GM12878 (cell line): ENCODE measurements around the gene SP4. TPM values are rescaled to one million over a fixed set of nuclear protein-coding genes. Genes with fewer than 3 reads are reported as not detected.

Experiments used
- ATAC-seq: fragments of 200-7000 bp; cut with Tn5 transposase; 3 replicates; pipeline ENCODE4 v1.9.1; 2020; ENCODE audit warnings: mild to moderate bottlenecking, moderate library complexity
- BruUV-seq: library from RNA; stranded (reverse); fragments of 400-500 nt; replicated peaks from 2 replicates; lab custom pipeline; 2021; lab: Mats Ljungman, UMichigan
- CTCF ChIA-PET: fragments of 300-600 bp; sonication (Branson Sonifier 250); formaldehyde crosslinking; extraction: SDS; loops from one replicate; lab custom pipeline; 2021; ENCODE audit warnings: inconsistent platforms; lab: Yijun Ruan, JAX
- POLR2A ChIA-PET: fragments of 350-600 bp; formaldehyde crosslinking; extraction: SDS; loops from one replicate; lab custom pipeline; 2021; ENCODE audit warnings: inconsistent platforms; lab: Charles Lee
- RAD21 ChIA-PET: fragments of 300-600 bp; sonication (Branson Sonifier 250); formaldehyde crosslinking; loops from one replicate; lab custom pipeline; 2023; ENCODE audit warnings: antibody characterized with exemption; ENCODE audit not compliant: unreplicated experiment; lab: Charles Lee
- SMC1A ChIA-PET: fragments of 300-600 bp; sonication (Branson Sonifier 250); formaldehyde crosslinking; loops from one replicate; lab custom pipeline; 2023; ENCODE audit not compliant: unreplicated experiment, uncharacterized antibody; lab: Charles Lee
- DNase-seq: peaks from one replicate; pipeline ENCODE4 v3.0.0-alpha.2; 2011; ENCODE audit warnings: low read depth, low spot score
- FAIRE-seq: peaks from 3 replicates; lab custom pipeline; 2011; peaks lifted over from hg19 to GRCh38; lab: Jason Lieb, UNC
- H2AFZ ChIP-seq: 2 replicates; pipeline ENCODE4 v1.6.0; 2011; ENCODE audit warnings: low read depth, low read length, control low read depth; ENCODE audit not compliant: control insufficient read depth
- H3K27ac ChIP-seq: 2 replicates; pipeline ENCODE4 v1.5.1; 2011; ENCODE audit warnings: control low read depth; ENCODE audit not compliant: control insufficient read depth, insufficient read depth
- H3K27me3 ChIP-seq, 2 experiments: replicated peaks in 1 of 2; 2 replicates each; pipeline versions ENCODE4 v1.6.0 to v1.6.1; 2011; ENCODE audit warnings: low read length in 1 of 2; ENCODE audit not compliant: control insufficient read depth in 2 of 2, insufficient read depth in 2 of 2
- H3K36me3 ChIP-seq, 2 experiments: 2 replicates each; pipeline ENCODE4 v1.5.1; 2011; ENCODE audit warnings: low read length in 1 of 2; ENCODE audit not compliant: control insufficient read depth in 2 of 2, insufficient read depth in 2 of 2
- H3K4me1 ChIP-seq: 2 replicates; pipeline ENCODE4 v1.6.1; 2011; ENCODE audit warnings: mild to moderate bottlenecking, low read length, moderate library complexity, mixed read lengths; ENCODE audit not compliant: control insufficient read depth, insufficient read depth
- H3K4me2 ChIP-seq: 2 replicates; pipeline ENCODE4 v1.6.0; 2011; ENCODE audit warnings: control low read depth; ENCODE audit not compliant: control insufficient read depth, insufficient read depth
- H3K4me3 ChIP-seq: fragments of 200-600 bp; sonication (generic); 2 replicates; pipeline ENCODE4 v1.5.1; 2016
- H3K79me2 ChIP-seq: 2 replicates; pipeline ENCODE4 v1.6.0; 2011; ENCODE audit warnings: low read length; ENCODE audit not compliant: control insufficient read depth, insufficient read depth
- H3K9ac ChIP-seq: 2 replicates; pipeline ENCODE4 v1.8.0; 2011; ENCODE audit warnings: low read length, control low read depth, mixed read lengths; ENCODE audit not compliant: control insufficient read depth, insufficient read depth
- H3K9me3 ChIP-seq: replicated peaks from 3 replicates; pipeline ENCODE4 v1.5.1; 2011; ENCODE audit warnings: mild to moderate bottlenecking, low read length; ENCODE audit not compliant: control insufficient read depth, insufficient read depth
- H4K20me1 ChIP-seq: 2 replicates; pipeline ENCODE4 v1.6.0; 2011; ENCODE audit not compliant: control insufficient read depth, insufficient read depth
- EGR1 ChIP-seq, 2 experiments: IDR thresholded peaks; 1 replicate in 1 of 2; 2 replicates in 1 of 2; pipeline ENCODE4 v1.6.1; 2011 to 2012; ENCODE audit warnings: low read depth in 2 of 2, low read length in 2 of 2, borderline replicate concordance in 1 of 2, mild to moderate bottlenecking in 1 of 2, moderate library complexity in 1 of 2
- FOXM1 ChIP-seq: IDR thresholded peaks from 2 replicates; pipeline ENCODE4 v1.6.1; 2012; ENCODE audit warnings: low read depth, mild to moderate bottlenecking, inconsistent platforms, low read length, moderate library complexity
- IKZF1 ChIP-seq: fragments of 450-650 bp; conservative IDR thresholded peaks from 2 replicates; pipeline ENCODE4 v1.6.1; 2017; ENCODE audit warnings: antibody characterized with exemption, mild to moderate bottlenecking
- POU2F2 ChIP-seq: IDR thresholded peaks from 3 replicates; pipeline ENCODE4 v1.6.1; 2011; ENCODE audit warnings: low read depth, mild to moderate bottlenecking, low read length, borderline replicate concordance
- RFX5 ChIP-seq: IDR thresholded peaks from 2 replicates; pipeline ENCODE4 v1.6.1; 2011; ENCODE audit warnings: low read depth, low read length, improper control_type of control experiment
- YY1 ChIP-seq: IDR thresholded peaks from 2 replicates; pipeline ENCODE4 v1.6.1; 2011; ENCODE audit warnings: low read depth, mild to moderate bottlenecking, low read length
- ZNF592 ChIP-seq: fragments of 450-650 bp; IDR thresholded peaks from 2 replicates; pipeline ENCODE4 v1.6.1; 2017; ENCODE audit warnings: mild to moderate bottlenecking, moderate library complexity
- WGBS: methylation state at CpG from one replicate; pipeline ENCODE4 v1.1.6; 2016; ENCODE audit warnings: low lambda C conversion rate; ENCODE audit not compliant: insufficient replicate concordance, insufficient coverage; ENCODE audit errors: missing lambda C conversion rate; 5-methylcytosine and 5-hydroxymethylcytosine counted together
- in situ Hi-C: fragments of 300-500 bp; cut with MboI; formaldehyde crosslinking; loops from 9 replicates; pipeline ENCODE4 v1.14.3; 2018; ENCODE audit warnings: mixed read lengths
- intact Hi-C: fragments of 100-400 bp; cut with micrococcal nuclease; formaldehyde crosslinking; loops from one replicate; pipeline ENCODE4 v1.14.2; 2022; ENCODE audit not compliant: unreplicated experiment
- polyA plus RNA-seq, 11 experiments: library from polyadenylated mRNA; depleted of rRNA in 4 of 11; unstranded in 6 of 11; stranded (reverse) in 5 of 11; fragments of >200 nt; fragmentation: Nextera tagmentation in 4 of 11; fragmentation: Illumina TruSeq in 1 of 11; extraction: Ambion mirVana in 4 of 11; extraction: Trizol in 1 of 11; gene quantifications; 1 replicate in 1 of 11; 2 replicates in 10 of 11; pipeline versions ENCODE4 v1.2.1 to v1.2.3, GENCODE V29; 2011 to 2016; ENCODE audit warnings: inconsistent platforms in 2 of 11, missing spikeins in 2 of 11, low read depth in 1 of 11
- total RNA-seq, 4 experiments: library from RNA; depleted of rRNA in 3 of 4; stranded (reverse); fragments of >200 nt in 3 of 4; fragmentation: Illumina TruSeq in 1 of 4; extraction: Trizol in 1 of 4; gene quantifications; 2 replicates each; pipeline versions ENCODE4 v1.2.1 to v1.2.3, GENCODE V29; 2013 to 2021

Gene SP4
- total and polyA plus RNA-seq, 10 of the 15 experiments (the other 5 are each of a cell fraction or from before 2014, with no cell fraction given) = 6.2 to 32.4 (median 16.1) TPM

GRCh38 chr7:21407796-21408480 is 19.9 kb upstream of the SP4 start (continued):
- no peak for TF ChIP-seq ZNF592
- TF ChIP-seq IKZF1 = no peak

GRCh38 chr7:21408481-21408820 is 19.4 kb upstream of the SP4 start:
- FAIRE-seq (no peak), ATAC-seq (no peak), DNase-seq (no peak)
- no peaks in the 10 kb centered on the region for H3K79me2 ChIP-seq
- H2AFZ ChIP-seq = no peak overlapping the region
- H4K20me1 ChIP-seq = no peaks in the 10 kb centered on the region
- WGBS = 13% methylated on average over 3 of the region's 3 CpGs
- intact Hi-C loops = no loop called here
- no peak overlapping the region for H3K4me2 ChIP-seq
- RAD21 ChIA-PET = interaction anchor here (0.6 kb wide), 1 partner anchor 55 kb away, joined by 3 read pairs; no protein-coding TSS in a partner anchor
- H3K4me1 ChIP-seq = peaks cover 9% of the 10 kb centered on the region
- H3K9ac ChIP-seq = no peak overlapping the region
- no peaks in the 10 kb centered on the region for H3K36me3 ChIP-seq
- no peak for TF ChIP-seq EGR1 (IDR thresholded peaks at IDR 0.05; ENCODE audit: borderline replicate concordance in 1 of 2, low read depth in 2 of 2, low read length in 2 of 2)
- TF ChIP-seq YY1 = no peak
- TF ChIP-seq RFX5 = no peak
- no peak for TF ChIP-seq FOXM1
- no peak for TF ChIP-seq POU2F2
- no peaks in the 10 kb centered on the region; the same call in 2 of the 3 replicates for H3K9me3 ChIP-seq
- no peaks in the 10 kb centered on the region for H3K27me3 ChIP-seq
- POLR2A ChIA-PET = interaction anchor here (1.1 to 2.4 kb wide), 2 partner anchors 11 to 46 kb away, joined by 3 to 7 read pairs; no protein-coding TSS in a partner anchor
- BruUV-seq = no TSS peak
- CTCF ChIA-PET = interaction anchor here (2.1 kb wide), 1 partner anchor 153 kb away, joined by 6 read pairs; no protein-coding TSS in a partner anchor
- in situ Hi-C loops = no loop called here
- H3K4me3 ChIP-seq = no peak overlapping the region
- SMC1A ChIA-PET = interaction anchor here (0.9 to 2.0 kb wide), 7 partner anchors 10 to 153 kb away, joined by 3 to 7 read pairs (median 4); no protein-coding TSS in a partner anchor
- H3K27ac ChIP-seq = no peak overlapping the region
